Testis (tissue), 3 donors: Measurements from ENCODE around the gene CAPS2. TPM values are rescaled to one million over a fixed set of nuclear protein-coding genes. Genes with fewer than 3 reads are reported as not detected.

Experiments used
- DNase-seq: peaks from one replicate; pipeline ENCODE4 v3.0.0-alpha.2; 2019
- H3K27ac ChIP-seq, 2 donors: fragments of 200-600 bp; sonication (generic); one replicate each; pipeline ENCODE4 v1.5.1; 2019
- H3K27me3 ChIP-seq: fragments of 200-600 bp; sonication (generic); one replicate; pipeline ENCODE4 v1.5.1; 2019
- H3K36me3 ChIP-seq: fragments of 200-600 bp; sonication (generic); one replicate; pipeline ENCODE4 v1.5.1; 2017; ENCODE audit warnings: low read depth; ENCODE audit errors: missing control alignments
- H3K4me1 ChIP-seq: fragments of 200-600 bp; sonication (generic); one replicate; pipeline ENCODE4 v1.5.1; 2019
- H3K4me3 ChIP-seq, 2 donors: fragments of 200-600 bp; sonication (generic); one replicate each; pipeline ENCODE4 v1.5.1; 2017 to 2019
- H3K9me3 ChIP-seq: fragments of 200-600 bp; sonication (generic); one replicate; pipeline ENCODE4 v1.5.1; 2017
- CTCF ChIP-seq, 3 experiments: fragments of 450-650 bp in 2 of 3; fragments of 200-600 bp in 1 of 3; sonication (generic) in 1 of 3; IDR thresholded peaks; one replicate each; pipeline ENCODE4 v1.5.1; 2016 to 2019; ENCODE audit warnings: antibody characterized with exemption in 3 of 3, mild to moderate bottlenecking in 2 of 3, moderate library complexity in 1 of 3
- POLR2A ChIP-seq: fragments of 450-650 bp; IDR thresholded peaks from one replicate; pipeline ENCODE4 v1.6.1; 2017; ENCODE audit warnings: antibody characterized with exemption, mild to moderate bottlenecking, moderate library complexity
- WGBS, 2 donors: methylation state at CpG; one replicate each; pipeline ENCODE4 v1.1.5; 2018; 5-methylcytosine and 5-hydroxymethylcytosine counted together
- intact Hi-C: fragments of 100-400 bp; cut with DNase I; formaldehyde crosslinking; loops from one replicate; pipeline ENCODE4 v1.15.1; 2023; ENCODE audit warnings: low total_unique reads
- polyA plus RNA-seq: library from polyadenylated mRNA; stranded (reverse); fragments of 350-450 nt; fragmentation: Illumina TruSeq; extraction: RNeasy Lipid Tissue Mini Kit (QIAGEN cat#74804); gene quantifications from one replicate; pipeline ENCODE4 v1.2.3, GENCODE V29; 2014; ENCODE audit warnings: low read depth, low replicate concordance; ENCODE audit not compliant: insufficient read depth
- total RNA-seq, 2 donors: library from RNA; depleted of rRNA; stranded (reverse); fragments of >200 nt; gene quantifications; one replicate each; pipeline ENCODE4 v1.2.3, GENCODE V29; 2016

The CAPS2 gene
- total and polyA plus RNA-seq, 3 donors from 2014 or later = 8.1 to 25.6 (median 22.1) TPM

GRCh38 chr12:75288860-75289259 lies 41.3 kb downstream of the CAPS2 start:
- no peak for DNase-seq
- intact Hi-C loops = no loop called here
- no peak overlapping the region for H3K4me3 ChIP-seq
- WGBS, 2 donors = 77 to 78% methylated on average over 1 of the region's 1 CpG
- no peak for TF ChIP-seq CTCF (IDR thresholded peaks at IDR 0.05)
- no peak for TF ChIP-seq POLR2A
- no peaks in the 10 kb centered on the region for H3K9me3 ChIP-seq
- H3K4me1 ChIP-seq = no peaks in the 10 kb centered on the region
- H3K27ac ChIP-seq = no peak overlapping the region
- no peaks in the 10 kb centered on the region for H3K27me3 ChIP-seq
- H3K36me3 ChIP-seq = no peaks in the 10 kb centered on the region

- WGBS, 2 donors = 68 to 78% methylated on average over 2 of the region's 2 CpGs
- no peak overlapping the region for H3K27ac ChIP-seq
- H3K9me3 ChIP-seq = no peaks in the 10 kb centered on the region
- TF ChIP-seq POLR2A = no peak
- no peak for TF ChIP-seq CTCF (IDR thresholded peaks at IDR 0.05)
- DNase-seq = no peak
- H3K4me1 ChIP-seq = no peaks in the 10 kb centered on the region
- H3K27me3 ChIP-seq = no peaks in the 10 kb centered on the region
- no peak overlapping the region for H3K4me3 ChIP-seq
- intact Hi-C loops = no loop called here
- H3K36me3 ChIP-seq = no peaks in the 10 kb centered on the region
These were observed 54.4 kb downstream of the CAPS2 start for GRCh38 chr12:75275702-75276101.

GRCh38 chr12:75271576-75271975 lies 58.5 kb downstream of the CAPS2 start:
- no peak overlapping the region for H3K4me3 ChIP-seq
- no peak for DNase-seq
- H3K9me3 ChIP-seq = no peaks in the 10 kb centered on the region
- H3K4me1 ChIP-seq = no peaks in the 10 kb centered on the region
- H3K36me3 ChIP-seq = no peaks in the 10 kb centered on the region
- H3K27ac ChIP-seq = no peak overlapping the region
- no peaks in the 10 kb centered on the region for H3K27me3 ChIP-seq
- TF ChIP-seq POLR2A = no peak
- no peak for TF ChIP-seq CTCF (IDR thresholded peaks at IDR 0.05)
- intact Hi-C loops = no loop called here
- 83 to 87% methylated on average over 5 of the region's 5 CpGs for WGBS, 2 donors

GRCh38 chr12:75270157-75270556 lies 60.0 kb downstream of the CAPS2 start:
- WGBS, 2 donors = 90 to 92% methylated on average over 4 of the region's 4 CpGs
- Histone ChIP-seq H3K27me3 (no peaks in the 10 kb centered on the region), H3K36me3 (no peaks in the 10 kb centered on the region), H3K4me1 (no peaks in the 10 kb centered on the region), H3K4me3 (no peak overlapping the region), H3K27ac (no peak overlapping the region), H3K9me3 (no peaks in the 10 kb centered on the region)
- intact Hi-C loops = no loop called here
- TF ChIP-seq POLR2A (no peak), CTCF (IDR thresholded peaks at IDR 0.05) (no peak)
- no peak for DNase-seq

- Histone ChIP-seq H3K9me3 (no peaks in the 10 kb centered on the region), H3K36me3 (no peaks in the 10 kb centered on the region), H3K27ac (no peak overlapping the region), H3K4me3 (no peak overlapping the region), H3K4me1 (no peaks in the 10 kb centered on the region), H3K27me3 (no peaks in the 10 kb centered on the region)
- 72 to 85% methylated on average over 2 of the region's 2 CpGs for WGBS, 2 donors
- intact Hi-C loops = no loop called here
- no peak for DNase-seq
- TF ChIP-seq CTCF (IDR thresholded peaks at IDR 0.05) (no peak), POLR2A (no peak)
These were observed 60.9 kb downstream of the CAPS2 start for GRCh38 chr12:75269209-75269608.
